Thyroid gland (tissue), 4 donors: ENCODE results near the gene SPTSSA.

Source experiments
- CTCF ChIP-seq, 6 experiments: fragments of 200-600 bp in 3 of 6; fragments of 450-650 bp in 3 of 6; sonication (generic) in 3 of 6; IDR thresholded peaks; one replicate each; pipeline ENCODE4 v1.5.1; 2016 to 2019; ENCODE audit warnings: antibody characterized with exemption in 6 of 6, mild to moderate bottlenecking in 2 of 6, inconsistent platforms in 1 of 6, moderate library complexity in 1 of 6
- POLR2A ChIP-seq, 2 donors: fragments of 450-650 bp; IDR thresholded peaks; one replicate each; pipeline ENCODE4 v1.6.1; 2017; ENCODE audit warnings: antibody characterized with exemption in 2 of 2, mild to moderate bottlenecking in 2 of 2, moderate library complexity in 1 of 2

- TF ChIP-seq CTCF (IDR thresholded peaks at IDR 0.05) (no peak), POLR2A (IDR thresholded peaks at IDR 0.05) (no peak)
Measured at GRCh38 chr14:34450958-34451357, 11.1 kb downstream of the SPTSSA start.
